ENCODE measurements around the gene VGLL2. TPM values are rescaled to one million over a fixed set of nuclear protein-coding genes. Genes with fewer than 3 reads are reported as not detected.

The VGLL2 gene
- total RNA-seq, 2 experiments from 2014 or later: not detected

DNA sequence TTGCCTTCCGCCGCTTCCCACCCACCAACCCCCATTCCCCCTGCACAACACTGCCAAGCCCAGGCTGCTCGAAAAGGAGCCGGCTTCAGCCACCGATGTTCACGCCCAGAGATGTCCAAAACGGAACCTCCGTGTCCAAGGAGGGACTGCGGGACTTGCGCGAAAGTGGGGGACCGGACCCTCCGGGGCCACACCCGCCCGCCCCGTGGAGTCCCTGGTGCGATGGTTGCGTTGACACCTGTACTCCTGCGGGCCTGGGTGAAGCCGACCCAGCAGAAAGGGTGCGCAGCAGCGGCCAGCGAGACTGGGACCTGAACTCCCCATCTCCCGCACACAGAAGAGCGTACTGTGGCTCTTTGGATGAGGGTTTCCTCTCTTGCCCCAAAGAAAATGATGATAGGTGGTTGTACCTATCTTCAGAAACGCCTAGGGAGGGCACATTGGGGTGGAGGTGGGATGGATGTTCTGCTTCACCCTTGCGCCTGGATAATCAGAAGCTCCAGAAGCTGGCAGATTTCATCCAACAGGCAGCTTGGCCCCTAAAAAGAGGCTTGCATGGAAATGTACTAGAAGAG, 1.9 kb upstream of the VGLL2 start:
- Mint-ChIP-seq H3K27me3 (peaks cover 69% of the 10 kb centered on the region), H3K36me3 (ENCODE audit: low read depth) (no peaks in the 10 kb centered on the region), H3K27ac (no peak overlapping the region), H3K4me3 (no peak overlapping the region), H3K9me3 (no peaks in the 10 kb centered on the region), H3K4me1 (peaks cover 12% of the 10 kb centered on the region)
- CTCF ChIA-PET: no interaction called here
- POLR2A ChIA-PET: no interaction called here
- no peak for DNase-seq

DNA sequence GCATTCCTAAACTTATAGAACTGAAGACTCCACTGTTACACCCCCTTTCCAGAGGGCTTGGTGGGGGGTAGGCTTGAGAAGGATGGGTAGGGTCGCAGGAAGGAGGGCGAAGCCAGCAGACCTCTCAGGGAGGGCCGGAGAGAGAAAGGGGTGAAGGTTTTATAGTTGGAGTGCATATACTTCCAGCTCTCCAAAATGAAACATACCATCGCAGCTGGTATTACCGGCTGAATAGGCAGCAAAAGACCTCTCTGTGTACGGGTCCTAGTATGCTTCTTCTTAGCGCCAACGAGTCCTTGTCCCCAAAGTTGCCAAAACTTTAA, 1.0 kb upstream of the VGLL2 start:
- H3K27me3 Mint-ChIP-seq: peaks cover 78% of the 10 kb centered on the region
- no peaks in the 10 kb centered on the region for H3K9me3 Mint-ChIP-seq
- no peak overlapping the region for H3K27ac Mint-ChIP-seq
- H3K36me3 Mint-ChIP-seq (ENCODE audit: low read depth): no peaks in the 10 kb centered on the region
- CTCF ChIA-PET: no interaction called here
- peaks cover 12% of the 10 kb centered on the region for H3K4me1 Mint-ChIP-seq
- peak overlapping the region; percentile 34 for H3K4me3 Mint-ChIP-seq
- DNase-seq: no peak
- POLR2A ChIA-PET: no interaction called here

DNA sequence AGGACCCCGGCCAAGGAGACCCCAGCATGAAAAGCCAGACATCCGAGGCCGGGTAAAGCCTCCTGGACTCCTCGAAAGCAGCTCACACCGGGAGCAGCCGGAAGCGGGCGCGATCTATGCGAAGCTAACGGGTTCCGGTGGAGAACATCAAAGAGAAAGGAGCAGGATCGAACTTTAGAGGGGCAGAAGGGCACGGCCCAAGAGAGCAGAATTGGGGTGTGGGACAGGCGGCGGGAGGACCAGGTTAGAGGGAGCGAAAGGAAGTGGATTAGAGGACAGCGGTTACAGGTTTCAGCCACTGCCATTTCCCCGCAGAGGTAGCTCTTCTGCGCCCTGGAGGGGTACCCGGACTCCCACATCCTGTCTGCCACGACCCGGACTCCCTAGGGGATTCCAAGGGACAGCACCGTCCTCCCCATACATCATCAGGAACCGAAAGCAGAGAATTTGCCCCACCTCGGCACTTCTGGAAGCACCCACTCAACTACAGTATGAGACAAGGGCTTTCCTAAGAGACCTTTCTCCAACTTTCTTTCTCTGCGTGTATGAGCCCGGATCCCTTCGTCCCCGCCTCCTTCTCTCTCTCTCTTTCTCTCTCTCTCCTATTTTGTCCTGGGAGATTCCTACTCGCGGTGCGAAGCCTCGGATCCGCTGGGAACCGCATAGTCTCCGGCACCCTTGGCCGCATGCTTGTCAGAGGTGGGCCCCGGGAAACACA, 507 bp upstream of the VGLL2 start:
- peaks cover 1% of the 10 kb centered on the region for H3K9me3 Mint-ChIP-seq
- POLR2A ChIA-PET: no interaction called here
- CTCF ChIA-PET: no interaction called here

DNA sequence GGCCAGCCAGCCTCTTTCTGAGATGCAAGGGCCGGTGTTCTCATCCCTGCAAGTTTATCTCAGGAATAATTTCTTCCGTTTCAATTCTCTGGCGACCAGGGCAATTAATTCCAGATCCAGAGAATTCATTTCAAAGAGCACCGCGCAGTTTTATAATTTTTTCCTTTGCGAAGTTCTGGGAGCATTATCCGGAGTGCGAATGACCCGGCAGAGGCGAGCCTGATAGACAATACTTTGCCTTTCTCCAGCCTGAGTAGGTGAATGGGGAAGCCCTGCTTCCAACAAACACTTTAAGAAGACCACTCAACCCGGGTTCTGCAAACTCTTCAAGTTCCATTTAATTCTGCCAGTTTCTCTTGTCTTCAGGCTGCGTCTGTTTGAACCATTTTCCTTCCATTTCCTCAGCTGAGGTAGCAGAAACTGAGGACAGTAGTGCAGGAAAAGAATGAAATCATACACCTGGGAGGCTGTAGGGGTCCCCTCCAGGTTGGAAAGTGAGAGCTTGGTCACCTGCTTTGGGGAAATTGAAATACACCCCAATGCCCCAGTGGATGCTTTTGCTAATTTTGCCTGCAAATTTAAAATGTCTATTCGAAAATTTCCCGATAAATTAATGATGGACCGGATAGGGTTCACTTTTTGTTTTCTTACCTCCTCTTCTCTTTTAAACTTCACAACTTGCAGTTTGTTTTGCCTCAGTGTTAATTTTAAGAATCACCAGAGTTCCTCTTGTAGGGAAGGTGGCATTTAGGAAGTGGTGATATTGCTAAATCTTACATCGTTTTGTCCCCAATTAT, 1.1 kb downstream of the VGLL2 start:
- Mint-ChIP-seq H3K4me3 (no peak overlapping the region), H3K9me3 (peaks cover 3% of the 10 kb centered on the region), H3K27ac (no peak overlapping the region), H3K27me3 (peaks cover 88% of the 10 kb centered on the region), H3K36me3 (ENCODE audit: low read depth) (no peaks in the 10 kb centered on the region), H3K4me1 (peaks cover 15% of the 10 kb centered on the region)
- CTCF ChIA-PET: no interaction called here
- no peak for DNase-seq
- POLR2A ChIA-PET: no interaction called here

More for the DNA sequence above, 507 bp upstream of the VGLL2 start:
- peaks cover 13% of the 10 kb centered on the region for H3K4me1 Mint-ChIP-seq
- H3K4me3 Mint-ChIP-seq: peak overlapping the region; percentile 34
- no peak overlapping the region for H3K27ac Mint-ChIP-seq
- DNase-seq: no peak
- H3K27me3 Mint-ChIP-seq: peaks cover 81% of the 10 kb centered on the region
- H3K36me3 Mint-ChIP-seq (ENCODE audit: low read depth): no peaks in the 10 kb centered on the region

DNA sequence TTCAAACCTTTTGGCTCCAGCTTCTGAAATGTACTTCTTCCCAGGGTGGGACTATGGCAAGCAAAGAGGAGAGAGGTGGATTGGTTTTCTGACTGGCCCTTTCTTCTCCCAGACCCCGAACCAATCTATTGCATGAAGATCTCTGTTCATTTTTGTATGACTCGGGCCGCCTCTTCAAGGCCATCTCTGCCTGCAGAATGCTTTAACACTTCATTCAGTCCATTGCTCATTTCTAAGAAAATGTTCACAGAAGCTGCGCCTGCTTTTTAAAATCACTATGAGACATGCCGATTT, 1.6 kb downstream of the VGLL2 start:
- Mint-ChIP-seq H3K27me3 (peaks cover 86% of the 10 kb centered on the region), H3K4me3 (no peak overlapping the region), H3K27ac (no peak overlapping the region), H3K9me3 (peaks cover 3% of the 10 kb centered on the region), H3K36me3 (ENCODE audit: low read depth) (no peaks in the 10 kb centered on the region), H3K4me1 (peaks cover 15% of the 10 kb centered on the region)
- ChIA-PET POLR2A (no interaction called here), CTCF (no interaction called here)
- DNase-seq: no peak

DNA sequence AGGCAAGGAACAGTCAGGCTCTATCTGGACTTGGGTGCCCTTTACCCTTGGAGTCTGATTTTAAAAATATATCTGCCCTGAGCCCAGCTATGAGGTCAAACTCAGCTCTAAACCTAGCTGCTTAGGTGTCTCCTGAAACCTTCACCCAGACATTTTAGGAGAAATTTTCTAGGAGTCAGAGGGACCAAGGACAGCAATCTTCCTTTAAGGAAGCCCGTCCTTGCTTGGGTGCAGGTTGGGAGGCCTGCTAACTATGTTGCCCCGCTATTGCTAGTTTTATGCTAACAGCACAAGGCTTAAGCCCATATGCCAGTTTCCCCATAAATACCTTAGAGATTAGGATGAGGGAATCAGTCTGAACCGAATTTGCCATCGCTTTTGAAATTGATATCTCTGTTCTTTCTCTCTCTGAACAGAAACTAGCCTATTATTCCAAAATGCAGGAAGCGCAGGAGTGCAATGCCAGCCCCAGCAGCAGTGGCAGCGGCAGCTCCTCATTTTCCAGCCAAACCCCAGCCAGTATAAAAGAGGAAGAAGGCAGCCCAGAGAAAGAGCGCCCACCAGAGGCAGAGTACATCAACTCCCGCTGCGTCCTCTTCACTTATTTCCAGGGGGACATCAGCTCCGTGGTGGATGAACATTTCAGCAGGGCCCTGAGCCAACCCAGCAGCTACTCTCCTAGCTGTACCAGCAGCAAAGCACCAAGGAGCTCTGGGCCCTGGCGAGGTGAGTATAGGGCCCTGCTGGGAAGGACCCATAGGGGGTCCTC, 2.6 kb downstream of the VGLL2 start:
- Mint-ChIP-seq H3K36me3 (ENCODE audit: low read depth) (no peaks in the 10 kb centered on the region), H3K9me3 (peaks cover 3% of the 10 kb centered on the region), H3K4me3 (no peak overlapping the region), H3K27ac (no peak overlapping the region), H3K4me1 (peaks cover 15% of the 10 kb centered on the region), H3K27me3 (peaks cover 87% of the 10 kb centered on the region)
- POLR2A ChIA-PET: no interaction called here
- DNase-seq: no peak
- CTCF ChIA-PET: no interaction called here

DNA sequence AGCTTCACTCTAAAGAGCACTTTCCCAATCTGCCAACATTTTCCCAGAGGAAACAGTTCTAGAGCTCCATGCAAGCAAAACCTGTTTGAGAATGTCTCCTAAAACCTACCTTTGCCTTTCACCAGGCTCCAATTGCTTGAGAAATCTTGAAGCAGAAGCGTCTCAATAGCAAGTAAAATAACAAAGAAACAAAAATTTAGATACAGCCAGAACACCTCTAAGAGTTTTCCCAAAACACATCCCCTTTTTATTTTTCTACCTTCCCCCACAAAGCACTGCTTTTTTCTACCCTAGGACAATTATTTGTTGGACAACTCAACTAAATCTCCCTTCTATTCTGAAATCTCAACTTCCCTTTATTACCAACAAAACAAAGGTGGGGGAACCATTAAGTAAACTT, 3.6 kb downstream of the VGLL2 start:
- no peak for DNase-seq
- Mint-ChIP-seq H3K36me3 (ENCODE audit: low read depth) (no peaks in the 10 kb centered on the region), H3K4me1 (peaks cover 15% of the 10 kb centered on the region), H3K27me3 (peaks cover 86% of the 10 kb centered on the region), H3K4me3 (no peak overlapping the region), H3K27ac (no peak overlapping the region), H3K9me3 (peaks cover 3% of the 10 kb centered on the region)
- POLR2A ChIA-PET: no interaction called here
- CTCF ChIA-PET: no interaction called here

DNA sequence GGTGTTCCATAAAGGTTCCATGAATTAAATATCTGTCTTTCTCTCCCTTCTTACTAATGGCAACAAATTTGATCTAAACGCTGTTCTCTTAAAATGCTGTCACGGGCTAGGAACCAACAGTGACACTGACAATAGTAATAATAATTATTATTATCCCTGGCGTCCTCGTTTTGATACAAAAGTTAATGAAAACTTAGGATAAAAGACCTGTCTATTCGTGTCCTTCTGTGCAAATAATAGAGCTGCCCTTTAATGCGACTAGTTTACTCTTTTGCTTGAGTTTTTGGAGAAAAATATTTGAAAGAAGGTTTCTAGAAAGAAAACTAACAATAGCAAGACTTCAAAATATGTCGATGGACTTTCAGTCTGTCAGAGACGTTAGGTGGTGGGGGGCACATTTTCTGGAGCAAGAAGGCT, 4.3 kb downstream of the VGLL2 start:
- ChIA-PET CTCF (no interaction called here), POLR2A (no interaction called here)
- H3K4me1 Mint-ChIP-seq: peaks cover 13% of the 10 kb centered on the region
- no peak overlapping the region for H3K27ac Mint-ChIP-seq
- H3K36me3 Mint-ChIP-seq (ENCODE audit: low read depth): no peaks in the 10 kb centered on the region
- peaks cover 86% of the 10 kb centered on the region for H3K27me3 Mint-ChIP-seq
- no peak for DNase-seq
- peaks cover 3% of the 10 kb centered on the region for H3K9me3 Mint-ChIP-seq
- H3K4me3 Mint-ChIP-seq: no peak overlapping the region

DNA sequence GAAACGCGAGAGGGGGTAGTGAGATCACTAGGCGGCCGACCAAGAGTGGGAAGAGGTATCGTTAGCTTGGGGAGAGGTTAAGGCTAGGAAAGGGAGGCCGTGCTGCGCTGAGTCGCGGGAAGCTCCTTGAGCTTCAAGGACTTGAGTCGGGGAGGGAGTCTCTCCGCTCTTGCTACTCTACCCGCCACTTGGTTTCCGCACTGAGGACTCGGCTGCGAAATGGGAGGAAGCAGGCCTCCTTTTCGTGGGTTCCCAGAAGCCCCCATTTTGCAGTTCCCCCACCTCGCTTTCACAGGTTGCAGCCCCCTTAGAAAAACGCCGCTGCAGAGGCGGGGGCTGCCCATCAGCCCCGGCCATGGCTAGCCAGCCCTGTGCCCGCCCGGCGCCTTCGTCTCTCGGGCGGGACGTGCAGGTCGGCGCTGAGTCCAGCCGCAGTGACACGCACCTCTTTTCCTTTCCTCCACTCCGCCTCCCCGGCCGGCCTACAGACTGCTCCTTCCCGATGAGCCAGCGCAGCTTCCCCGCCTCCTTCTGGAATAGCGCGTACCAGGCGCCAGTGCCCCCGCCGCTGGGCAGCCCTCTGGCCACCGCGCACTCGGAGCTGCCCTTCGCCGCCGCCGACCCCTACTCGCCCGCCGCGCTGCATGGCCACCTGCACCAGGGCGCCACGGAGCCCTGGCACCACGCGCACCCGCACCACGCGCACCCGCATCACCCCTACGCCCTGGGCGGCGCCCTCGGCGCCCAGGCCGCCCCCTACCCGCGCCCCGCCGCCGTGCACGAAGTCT, 4.9 kb downstream of the VGLL2 start:
- Mint-ChIP-seq H3K36me3 (ENCODE audit: low read depth) (no peaks in the 10 kb centered on the region), H3K27me3 (peaks cover 85% of the 10 kb centered on the region), H3K9me3 (peaks cover 3% of the 10 kb centered on the region), H3K4me1 (peaks cover 8% of the 10 kb centered on the region), H3K4me3 (no peak overlapping the region), H3K27ac (no peak overlapping the region)
- POLR2A ChIA-PET: no interaction called here
- no peak for DNase-seq
- CTCF ChIA-PET: no interaction called here

DNA sequence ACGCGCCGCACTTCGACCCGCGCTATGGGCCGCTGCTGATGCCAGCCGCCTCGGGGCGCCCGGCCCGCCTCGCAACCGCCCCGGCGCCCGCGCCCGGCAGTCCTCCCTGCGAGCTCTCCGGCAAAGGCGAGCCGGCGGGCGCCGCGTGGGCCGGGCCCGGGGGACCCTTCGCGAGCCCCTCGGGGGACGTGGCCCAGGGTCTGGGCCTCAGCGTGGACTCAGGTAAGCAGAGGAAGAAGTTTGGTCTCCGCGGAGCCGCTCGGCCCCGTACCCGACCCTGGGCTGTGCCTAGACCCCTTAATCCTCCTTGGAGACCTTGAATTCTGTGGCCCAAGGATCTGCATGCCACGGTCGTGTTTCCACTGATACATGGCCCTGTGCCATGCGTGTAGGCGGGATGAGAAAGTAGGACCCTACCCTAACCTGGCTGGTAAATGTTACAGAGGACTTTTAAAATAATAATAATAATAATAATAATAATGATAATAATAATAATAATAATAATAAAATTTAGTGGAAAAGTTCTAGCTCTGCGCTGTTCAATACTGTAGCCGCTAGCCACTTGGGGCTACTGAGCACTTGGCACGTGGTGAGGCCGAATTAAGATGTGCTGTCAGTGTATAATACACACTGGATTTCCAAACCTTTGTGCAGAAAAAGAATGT, 5.6 kb downstream of the VGLL2 start:
- Mint-ChIP-seq H3K9me3 (peaks cover 3% of the 10 kb centered on the region), H3K27me3 (peaks cover 87% of the 10 kb centered on the region), H3K27ac (no peak overlapping the region), H3K4me3 (no peak overlapping the region), H3K36me3 (ENCODE audit: low read depth) (no peaks in the 10 kb centered on the region), H3K4me1 (peaks cover 8% of the 10 kb centered on the region)
- ChIA-PET CTCF (no interaction called here), POLR2A (no interaction called here)
- no peak for DNase-seq

DNA sequence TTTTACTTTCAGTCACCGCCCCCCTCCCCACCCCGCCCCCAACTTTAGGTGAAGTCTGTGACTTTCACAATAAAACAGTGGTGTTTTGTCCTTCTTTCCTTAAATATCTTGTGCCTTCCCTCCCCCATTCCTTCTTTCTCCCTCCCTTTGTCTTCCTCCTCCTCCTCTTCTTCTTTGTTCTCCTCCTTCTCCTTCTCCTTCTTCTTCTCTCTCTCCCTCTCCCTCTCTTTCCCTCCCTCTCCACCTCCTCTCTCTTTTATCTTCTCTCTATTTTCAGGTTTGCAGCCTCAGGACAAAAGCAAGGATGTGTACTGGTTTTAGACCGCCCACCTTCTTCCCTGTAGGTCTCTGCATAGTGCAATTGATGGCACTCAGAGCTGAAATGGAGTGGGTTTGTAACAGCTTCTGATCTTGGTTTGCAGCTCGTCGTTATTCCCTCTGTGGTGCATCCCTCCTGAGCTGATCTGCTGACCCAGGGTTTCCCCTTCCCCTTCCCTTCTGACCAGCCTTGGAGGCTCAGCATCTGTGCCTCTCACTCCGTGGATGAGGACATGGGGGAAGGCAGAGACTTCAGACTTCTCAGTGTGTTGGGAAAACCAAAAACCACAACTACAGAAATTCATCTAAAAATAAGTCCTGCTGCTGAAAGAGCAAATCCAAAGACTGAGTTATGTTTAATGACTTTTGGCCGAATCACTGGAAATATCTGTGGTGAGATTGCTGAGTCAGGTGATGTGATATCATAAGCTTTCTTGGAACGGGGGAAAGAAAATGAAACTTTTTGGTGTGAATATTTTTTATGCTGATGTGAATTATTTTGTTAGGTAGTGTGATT, 6.9 kb downstream of the VGLL2 start:
- ChIA-PET CTCF (no interaction called here), POLR2A (no interaction called here)
- no peak for DNase-seq
- Mint-ChIP-seq H3K27ac (no peak overlapping the region), H3K4me3 (no peak overlapping the region), H3K4me1 (peaks cover 4% of the 10 kb centered on the region), H3K9me3 (peaks cover 3% of the 10 kb centered on the region), H3K27me3 (peaks cover 79% of the 10 kb centered on the region), H3K36me3 (ENCODE audit: low read depth) (no peaks in the 10 kb centered on the region)

DNA sequence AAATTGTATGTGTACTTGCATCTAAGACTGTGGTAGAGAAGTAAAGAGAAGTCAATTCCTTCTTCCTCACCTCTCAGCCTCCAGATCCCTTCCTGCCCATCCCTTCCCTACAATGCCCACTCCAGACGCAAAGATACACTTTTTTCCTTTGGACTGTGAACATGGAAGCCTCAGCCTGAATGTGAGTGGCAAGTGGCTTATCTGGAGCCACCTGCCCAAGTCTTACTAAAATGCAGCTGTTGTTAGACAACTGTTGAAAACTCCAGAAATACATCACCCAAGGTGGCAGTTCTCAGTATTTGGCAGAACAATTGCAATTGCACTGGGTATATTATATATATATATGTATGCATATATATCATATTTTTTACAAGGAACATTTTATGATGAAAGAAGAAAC, 7.5 kb downstream of the VGLL2 start:
- H3K4me3 Mint-ChIP-seq: no peak overlapping the region
- peaks cover 73% of the 10 kb centered on the region for H3K27me3 Mint-ChIP-seq
- ChIA-PET POLR2A (no interaction called here), CTCF (no interaction called here)
- H3K36me3 Mint-ChIP-seq (ENCODE audit: low read depth): no peaks in the 10 kb centered on the region
- H3K9me3 Mint-ChIP-seq: peaks cover 3% of the 10 kb centered on the region
- peaks cover 4% of the 10 kb centered on the region for H3K4me1 Mint-ChIP-seq
- no peak overlapping the region for H3K27ac Mint-ChIP-seq
- DNase-seq: no peak
